ENCODE data around the gene COQ5. TPM values are rescaled to one million over a fixed set of nuclear protein-coding genes. Genes with fewer than 3 reads are reported as not detected.

Gene COQ5
- total RNA-seq, 1 experiment from 2014 or later = 35.1 TPM

GRCh38 chr12:120479458-120479857 is 49.5 kb downstream of the COQ5 start:
- Mint-ChIP-seq H3K4me1 (peaks cover 10% of the 10 kb centered on the region), H3K9me3 (no peaks in the 10 kb centered on the region), H3K27ac (peak overlapping the region; percentile 55; the same call in 1 of the 2 replicates), H3K4me3 (no peak overlapping the region), H3K36me3 (no peaks in the 10 kb centered on the region), H3K27me3 (ENCODE audit: low read depth) (no peaks in the 10 kb centered on the region)
- ATAC-seq (peak; percentile 62), DNase-seq (ENCODE audit: low spot score) (no peak)
- POLR2A ChIA-PET = interaction anchor here (1.0 to 1.5 kb wide), 2 partner anchors 16 to 49 kb away, joined by 3 to 9 read pairs; partner anchors contain the start of gene DYNLL1
- CTCF ChIA-PET = interaction anchor here (0.7 to 1.1 kb wide), 3 partner anchors 10 to 165 kb away, joined by 3 to 5 read pairs (median 3); partner anchors contain the start of genes DYNLL1 and SRSF9
- TF ChIP-seq CTCF (IDR thresholded peaks at IDR 0.05) = no peak
- no peak for TF ChIP-seq HMGXB4 (CRISPR knock-in tag; IDR thresholded peaks at IDR 0.05)
- no peak for TF ChIP-seq PREB (CRISPR knock-in tag; IDR thresholded peaks at IDR 0.05; ENCODE audit: borderline replicate concordance)
- no peak for TF ChIP-seq MXD4 (CRISPR knock-in tag; IDR thresholded peaks at IDR 0.05; ENCODE audit: borderline replicate concordance)
- no peak for TF ChIP-seq IRF1 (CRISPR knock-in tag; IDR thresholded peaks at IDR 0.05)
- TF ChIP-seq SP1 (CRISPR knock-in tag; conservative IDR thresholded peaks at IDR 0.05) = no peak
- TF ChIP-seq CDX4 (CRISPR knock-in tag; IDR thresholded peaks at IDR 0.05; ENCODE audit: borderline replicate concordance) = no peak
- TF ChIP-seq ATF2 (CRISPR knock-in tag; IDR thresholded peaks at IDR 0.05; ENCODE audit: borderline replicate concordance, low read depth) = no peak
- TF ChIP-seq ZBTB21 (CRISPR knock-in tag; IDR thresholded peaks at IDR 0.05; ENCODE audit: borderline replicate concordance) = no peak
- TF ChIP-seq ZNF263 (CRISPR knock-in tag; IDR thresholded peaks at IDR 0.05; ENCODE audit: low read depth) = no peak
- no peak for TF ChIP-seq ZNF425 (CRISPR knock-in tag; conservative IDR thresholded peaks at IDR 0.05)
- no peak for TF ChIP-seq ZNF138 (CRISPR knock-in tag; conservative IDR thresholded peaks at IDR 0.05)

- CTCF ChIA-PET = interaction anchor here (1.0 to 3.0 kb wide), 6 partner anchors 18 to 140 kb away, joined by 3 to 10 read pairs (median 4); partner anchors contain the start of gene COX6A1
- TF ChIP-seq FOXK1 (CRISPR knock-in tag; IDR thresholded peaks at IDR 0.05) (no peak), ERG (CRISPR knock-in tag; IDR thresholded peaks at IDR 0.05) (no peak), NFYB (CRISPR knock-in tag; conservative IDR thresholded peaks at IDR 0.05; ENCODE audit: low read depth) (no peak), ZBTB21 (CRISPR knock-in tag; IDR thresholded peaks at IDR 0.05; ENCODE audit: borderline replicate concordance) (no peak), ZNF317 (CRISPR knock-in tag; IDR thresholded peaks at IDR 0.05; ENCODE audit: borderline replicate concordance, low read depth) (no peak), MAX (CRISPR knock-in tag; IDR thresholded peaks at IDR 0.05) (no peak), HMGA2 (CRISPR knock-in tag; IDR thresholded peaks at IDR 0.05) (no peak), ATF3 (CRISPR knock-in tag; conservative IDR thresholded peaks at IDR 0.05) (no peak), E2F5 (CRISPR knock-in tag; IDR thresholded peaks at IDR 0.05) (no peak)
Measured at GRCh38 chr12:120475643-120476042, 53.3 kb downstream of the COQ5 start.

More at GRCh38 chr12:120475643-120476042, 53.3 kb downstream of the COQ5 start:
- Mint-ChIP-seq H3K36me3 (no peaks in the 10 kb centered on the region), H3K4me1 (peaks cover 16% of the 10 kb centered on the region), H3K27ac (no peak overlapping the region), H3K9me3 (no peaks in the 10 kb centered on the region), H3K27me3 (ENCODE audit: low read depth) (no peaks in the 10 kb centered on the region), H3K4me3 (no peak overlapping the region)
- POLR2A ChIA-PET = no interaction called here
- DNase-seq (ENCODE audit: low spot score) = no peak
- ATAC-seq = no peak
